Stimulated activated CD4-positive, alpha-beta T cell treated with anti-CD3 and anti-CD28 coated beads, Interleukin-4, amount 100 ng/mL, for 4 hours (primary cell): ENCODE data around the gene INPP1.

ENCODE experiments used
- DNase-seq, 2 experiments: peaks; one replicate each; pipeline ENCODE4 v3.0.0-alpha.2; 2020

Gene INPP1

GRCh38 chr2:190365499-190366204, 22.3 kb downstream of the INPP1 start:
- DNase-seq = no peak

- DNase-seq = no peak
These were observed 22.9 kb downstream of the INPP1 start for GRCh38 chr2:190366248-190366753.

DNA sequence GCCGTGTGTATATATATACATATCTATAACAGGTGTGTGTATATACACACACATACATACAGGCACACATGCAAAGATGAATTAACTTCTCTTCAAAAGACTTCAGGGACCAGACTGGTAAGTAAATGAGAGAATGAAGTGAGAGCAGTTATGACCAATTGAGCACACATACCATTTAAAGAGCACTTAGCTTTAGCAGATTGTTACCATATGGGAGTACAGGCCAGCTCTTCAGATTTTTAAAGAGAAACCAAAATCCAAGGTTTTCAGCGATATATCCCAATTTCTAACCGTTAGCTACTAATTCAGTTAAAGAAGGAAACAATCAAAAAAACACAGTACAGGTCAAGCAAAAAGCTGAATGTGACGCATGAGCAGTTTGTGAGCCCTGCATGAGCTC, 23.7 kb downstream of the INPP1 start:
- no peak for DNase-seq

DNA sequence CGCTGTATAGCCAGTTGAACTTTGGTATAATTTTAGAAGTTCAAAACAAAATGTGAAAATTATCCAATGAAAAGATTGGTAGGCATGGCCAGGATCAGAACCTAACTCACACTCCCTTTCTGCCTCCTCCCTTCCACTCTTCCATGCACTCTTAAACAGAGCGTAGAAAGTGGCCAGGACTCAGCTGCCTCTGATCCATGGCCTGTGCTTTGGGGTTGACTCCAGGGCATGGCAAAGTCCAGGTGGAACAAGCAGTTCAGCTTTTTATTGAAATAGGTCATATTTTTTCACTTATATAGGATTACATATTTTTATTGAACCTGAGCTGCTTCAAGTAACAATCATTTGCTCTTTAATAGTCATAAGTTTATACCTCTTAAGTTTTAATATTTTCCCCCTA, 26.2 kb downstream of the INPP1 start:
- no peak for DNase-seq

DNA sequence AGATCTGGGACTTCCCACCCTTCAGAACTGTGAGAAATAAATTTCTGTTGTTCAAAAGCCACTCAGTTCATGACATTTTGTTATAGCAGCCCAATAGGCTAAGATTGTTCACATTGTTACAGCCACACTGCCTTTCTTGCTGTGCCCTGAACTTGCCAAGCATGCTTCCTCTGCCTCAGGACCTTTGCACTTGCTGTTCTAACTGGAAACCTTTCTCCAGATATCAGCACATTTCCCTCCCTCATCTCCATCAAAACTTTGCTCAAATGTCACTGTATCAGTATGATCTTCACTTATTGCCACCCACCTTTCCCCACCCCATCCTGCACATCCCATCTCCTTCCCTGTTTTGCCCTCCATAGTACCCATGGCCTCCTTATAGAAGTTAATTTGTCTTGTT, 32.7 kb downstream of the INPP1 start:
- DNase-seq = no peak

DNA sequence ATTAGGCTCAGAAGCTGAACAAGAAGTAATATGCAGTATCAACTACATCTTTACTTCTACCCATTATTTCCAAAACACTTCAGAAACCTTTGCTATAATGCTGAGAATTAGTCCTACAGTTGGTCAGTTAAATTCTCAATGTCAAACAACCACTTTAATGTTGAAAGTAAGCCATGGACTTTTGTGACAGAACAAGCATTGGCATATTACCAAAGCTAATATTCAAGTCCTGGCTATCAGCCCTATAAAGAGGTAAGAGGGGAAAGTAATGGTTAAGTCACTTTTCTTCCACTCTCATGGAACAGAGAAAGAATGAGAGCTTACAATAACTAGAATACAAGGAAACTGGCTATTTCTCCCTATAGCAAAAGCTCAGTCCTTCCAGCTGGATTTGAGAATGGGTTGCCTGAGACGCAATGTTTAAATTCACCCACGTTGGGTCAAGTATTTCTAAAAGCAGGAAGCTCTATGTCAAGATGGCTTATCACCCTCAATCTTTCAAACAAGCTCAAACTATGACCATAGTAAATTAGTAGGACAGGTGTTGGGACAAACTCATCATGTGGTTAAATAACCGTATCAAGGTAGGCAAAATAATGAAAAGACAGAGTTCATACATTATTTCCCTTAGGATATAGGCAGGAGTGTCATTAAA, 33.3 kb downstream of the INPP1 start:
- DNase-seq = no peak

DNA sequence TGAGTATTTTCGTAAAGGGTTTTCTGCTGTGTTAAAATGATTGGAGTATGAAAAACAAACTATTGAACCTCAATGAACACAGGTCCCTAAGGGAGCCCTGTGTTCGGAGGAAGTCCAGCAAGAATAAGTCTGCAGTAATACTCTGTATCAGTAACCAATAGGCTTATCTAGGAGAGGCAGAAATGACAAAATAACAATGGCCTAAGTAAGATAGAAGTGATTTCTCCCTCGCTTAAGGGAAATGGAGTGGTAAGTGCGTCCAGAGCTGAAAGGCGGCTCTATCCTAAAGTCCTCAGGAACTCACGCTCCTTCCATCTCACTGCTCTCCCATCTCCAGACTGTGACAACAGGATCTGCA, 35.5 kb downstream of the INPP1 start:
- DNase-seq = no peak

- no peak for DNase-seq
These were observed 36.0 kb downstream of the INPP1 start for GRCh38 chr2:190379249-190379964.

GRCh38 chr2:190380962-190381412, 37.6 kb downstream of the INPP1 start:
- DNase-seq = no peak

- DNase-seq = peak in 1 of 2 experiments; percentile 23
These were observed 39.5 kb downstream of the INPP1 start for GRCh38 chr2:190382851-190383250.

GRCh38 chr2:190387422-190387821, 44.0 kb downstream of the INPP1 start:
- DNase-seq = no peak

- no peak for DNase-seq
These were observed 52.9 kb downstream of the INPP1 start for GRCh38 chr2:190396271-190396670.

DNA sequence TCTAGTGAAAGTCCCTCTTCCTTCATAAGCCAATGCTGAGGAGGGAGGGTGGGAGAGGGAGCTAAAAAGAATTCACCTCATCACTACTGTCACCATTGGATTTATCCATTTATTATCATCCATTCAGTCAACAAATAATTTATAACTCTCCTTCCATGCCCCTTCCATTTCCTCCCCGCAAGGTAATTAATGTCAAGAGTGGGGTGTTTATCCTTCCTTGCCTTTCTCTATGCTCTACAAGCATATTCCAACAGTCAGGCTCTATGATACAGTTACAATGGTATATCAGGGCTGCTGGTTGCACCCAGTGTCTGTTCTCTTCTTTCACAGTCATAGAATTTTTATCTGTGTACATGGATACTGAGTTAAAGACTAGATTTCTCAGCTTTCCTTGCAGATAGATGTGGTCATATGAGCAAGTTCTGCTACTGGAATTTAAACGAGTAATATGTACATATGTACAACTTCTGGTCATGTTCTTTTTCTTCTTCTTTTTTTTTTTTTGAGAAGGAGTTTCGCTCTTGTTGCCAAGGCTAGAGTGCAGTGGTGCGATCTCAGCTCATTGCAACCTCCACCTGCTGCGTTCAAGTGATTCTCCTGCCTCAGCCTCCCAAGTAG, 59.7 kb downstream of the INPP1 start:
- no peak for DNase-seq

- DNase-seq = peak in 1 of 2 experiments; percentile 48
These were observed 61.1 kb downstream of the INPP1 start for GRCh38 chr2:190404487-190404886.

DNA sequence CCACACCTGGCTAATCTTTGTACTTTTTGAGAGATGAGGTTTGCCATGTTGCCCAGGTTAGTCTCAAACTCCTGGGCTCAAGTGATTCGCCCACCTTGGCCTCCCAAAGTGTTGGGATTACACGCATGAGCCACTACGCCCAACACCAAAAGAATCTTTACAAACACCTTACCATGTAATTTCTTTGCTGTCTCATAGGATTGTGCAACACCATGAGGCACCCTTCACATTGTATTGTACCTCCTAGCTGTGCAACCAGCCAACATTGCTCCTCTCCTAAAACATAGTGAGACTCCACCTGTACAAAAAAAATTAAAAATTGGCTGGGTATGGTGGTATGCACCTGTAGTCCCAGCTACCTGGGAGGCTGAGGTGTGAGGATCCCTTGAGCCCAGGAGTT, 61.7 kb downstream of the INPP1 start:
- DNase-seq = no peak

- DNase-seq = no peak
These were observed 62.6 kb downstream of the INPP1 start for GRCh38 chr2:190405995-190406394.

- no peak for DNase-seq
These were observed 63.4 kb downstream of the INPP1 start for GRCh38 chr2:190406805-190407204.

DNA sequence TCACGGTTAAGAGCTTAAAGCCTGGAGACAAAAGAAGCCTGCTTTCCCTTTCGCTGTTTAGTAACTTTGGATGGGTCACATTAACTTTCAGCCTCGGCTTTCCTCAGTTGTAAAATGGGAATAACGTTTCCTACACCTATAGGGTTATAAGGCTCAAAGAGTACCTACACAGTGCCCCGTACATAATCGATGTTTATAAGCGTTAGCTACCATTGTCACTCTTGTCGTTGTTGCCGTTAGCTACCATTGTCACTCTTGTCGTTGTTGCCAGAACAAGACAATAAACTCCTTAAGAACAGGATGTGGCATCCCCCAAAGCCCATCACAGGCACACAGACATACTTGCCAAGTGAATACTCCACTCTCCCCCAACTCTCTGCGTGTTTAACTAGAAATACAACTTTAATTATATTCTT, 63.9 kb downstream of the INPP1 start:
- no peak for DNase-seq

DNA sequence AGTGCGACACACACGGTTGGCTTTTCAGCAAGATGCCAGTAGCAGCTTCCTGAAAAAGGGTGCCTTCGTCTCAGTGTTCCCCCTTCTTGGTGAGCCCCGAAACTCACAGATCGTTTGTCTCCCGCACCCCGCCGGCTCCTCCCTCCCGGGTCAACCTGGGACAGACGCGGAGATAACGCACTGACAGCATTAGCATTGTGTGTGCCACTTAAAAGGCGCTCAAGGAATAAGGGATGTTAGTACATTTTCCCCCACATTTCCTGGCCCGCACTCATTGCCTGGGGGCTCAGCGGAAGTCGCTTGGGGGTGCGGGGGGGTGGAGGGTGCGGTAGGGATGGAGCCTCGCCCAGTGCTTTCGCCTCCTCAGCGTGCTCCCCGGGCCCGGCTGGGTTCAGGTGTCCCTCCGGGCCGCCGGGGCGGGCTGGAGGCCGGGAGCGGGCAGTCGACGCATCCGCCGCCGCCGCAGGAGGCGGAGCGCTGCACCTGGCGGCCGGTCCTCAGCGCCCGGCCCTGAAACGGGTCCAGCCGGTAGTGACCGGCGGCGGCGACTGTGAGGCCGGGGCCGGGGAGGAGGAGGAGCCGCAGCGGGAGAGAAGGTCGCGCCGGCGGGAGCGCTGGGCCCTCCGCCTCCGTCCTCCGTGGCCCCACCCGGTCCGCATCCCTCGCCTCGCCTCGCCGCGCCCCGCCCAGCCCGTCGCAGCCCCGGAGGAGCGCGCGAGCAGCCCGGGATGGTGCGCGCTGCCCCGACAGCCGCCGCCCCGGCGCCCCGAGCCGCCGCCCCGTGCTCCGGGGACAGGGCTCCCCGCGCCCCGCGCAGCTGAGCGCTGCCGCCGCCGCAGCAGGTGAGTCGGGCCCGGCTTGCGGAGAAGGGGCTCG, 64.5 kb downstream of the INPP1 start, which contains the start of gene MFSD6:
TSS of gene MFSD6 (plus strand) at position 694 of the 876 bp plus-strand sequence. CDS start 27,675 bp downstream, outside the sequence.
- DNase-seq = peak; percentile 51 to 62

DNA sequence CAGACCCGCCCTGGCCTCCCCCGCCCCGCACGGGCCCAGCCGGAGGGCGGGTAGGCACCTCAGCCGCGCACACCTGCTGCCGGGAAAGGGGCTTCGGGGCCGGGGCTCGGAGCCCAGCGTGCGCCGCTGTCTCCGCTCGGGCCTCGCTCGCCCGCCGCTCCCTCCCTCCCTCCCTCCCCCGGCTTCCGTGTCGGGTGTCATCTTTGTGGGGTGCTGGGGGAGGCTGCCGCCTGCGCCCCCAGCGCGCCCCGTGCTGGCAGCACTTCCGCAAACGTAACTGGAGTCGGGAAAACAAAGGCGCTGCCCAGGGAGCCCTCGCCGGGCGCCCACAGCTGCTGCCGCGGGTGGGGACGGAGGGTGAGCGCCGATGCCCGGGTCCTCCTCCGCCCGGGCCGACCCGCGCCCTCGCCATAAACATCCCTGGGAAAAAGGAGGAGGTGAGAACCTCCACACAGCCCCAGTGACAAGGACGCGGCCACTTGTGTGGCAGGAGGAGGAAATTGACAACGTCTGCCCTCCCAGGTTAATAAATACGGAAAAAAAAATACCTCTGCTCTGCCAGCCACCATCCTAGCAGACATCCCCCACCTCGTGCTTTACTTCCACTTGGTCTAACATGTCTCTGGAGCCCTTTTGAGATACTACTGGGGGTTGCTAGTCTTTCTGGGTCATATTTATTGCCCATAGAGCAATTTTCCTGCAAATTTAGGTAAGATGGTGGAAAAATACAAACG, 65.3 kb downstream of the INPP1 start:
- peak; percentile 59 to 77 for DNase-seq

GRCh38 chr2:190409616-190410015, 66.2 kb downstream of the INPP1 start:
- DNase-seq = no peak
